ENCODE measurements around the gene SLC15A4. TPM values are rescaled to one million over a fixed set of nuclear protein-coding genes. Genes with fewer than 3 reads are reported as not detected.

The SLC15A4 gene
- total and polyA plus RNA-seq, 9 of the 15 experiments (the other 6 are each of a cell fraction or from before 2014, with no cell fraction given): 5.5 to 20.8 (median 10.1) TPM

GRCh38 chr12:128815779-128816642 is 7.7 kb downstream of the SLC15A4 start:
- 72% methylated on average over 7 of the region's 7 CpGs for WGBS (ENCODE audit: insufficient coverage, low coverage, missing lambda C conversion rate)

More at GRCh38 chr12:128815779-128816642, 7.7 kb downstream of the SLC15A4 start:
- H3K9me3 ChIP-seq (replicated peaks; ENCODE audit: control insufficient read depth, insufficient read depth, low read depth, low read length): no peaks in the 10 kb centered on the region
- FAIRE-seq (no peak), DNase-seq (ENCODE audit: extremely low read depth in 1 of 4, low spot score in 3 of 4) (no peak), ATAC-seq (no peak)
- H3K27me3 ChIP-seq (ENCODE audit: control insufficient read depth in 2 of 2, insufficient read depth in 2 of 2, low read length in 2 of 2): no peaks in the 10 kb centered on the region
- ChIA-PET POLR2A (interaction anchor here (0.6 kb wide), 1 partner anchor 8 kb away, joined by 4 read pairs; the partner anchor contains the start of gene SLC15A4), CTCF (ENCODE audit: low intra/inter-chr PET ratio) (no interaction called here)
- peaks cover 76% of the 10 kb centered on the region for H3K79me2 ChIP-seq (ENCODE audit: control insufficient read depth, insufficient read depth, low read length)
- H3K27ac ChIP-seq (ENCODE audit: extremely low read depth, low read depth, low read length): no peak overlapping the region
- H3K4me1 ChIP-seq (replicated peaks in 1 of 2; ENCODE audit: control insufficient read depth in 2 of 2, insufficient read depth in 2 of 2, low read length in 2 of 2): peaks cover 5 to 12% of the 10 kb centered on the region in 2 experiments; a peak in 3 of 5 replicates
- no peak overlapping the region for H3K4me2 ChIP-seq (ENCODE audit: insufficient read depth, low read length)
- in situ Hi-C loops (cut with MboI): no loop called here
- H4K20me1 ChIP-seq (replicated peaks; ENCODE audit: control insufficient read depth, insufficient read depth, low read length): peaks cover 10% of the 10 kb centered on the region; the same call in 1 of the 2 replicates
- H2AFZ ChIP-seq (ENCODE audit: low read depth, low read length): no peak overlapping the region
- no TSS peak for BruUV-seq (replicated peaks)
- no peak overlapping the region for H3K4me3 ChIP-seq
- TF ChIP-seq ZNF707 (CRISPR knock-in tag; conservative IDR thresholded peaks at IDR 0.05): no peak
- no peak for TF ChIP-seq YY1 (IDR thresholded peaks at IDR 0.05; ENCODE audit: borderline replicate concordance in 1 of 3, control insufficient read depth in 1 of 3, extremely low read depth in 1 of 3, insufficient read depth in 3 of 3, insufficient read length in 1 of 3, insufficient replicate concordance in 2 of 3, low read depth in 1 of 3, low read length in 2 of 3)
- no peak for TF ChIP-seq ZNF644 (tag; IDR thresholded peaks at IDR 0.05; ENCODE audit: low read depth)
- TF ChIP-seq KDM2B (CRISPR knock-in tag; IDR thresholded peaks at IDR 0.05): no peak
- TF ChIP-seq MNT (conservative IDR thresholded peaks at IDR 0.05): no peak
- TF ChIP-seq ZSCAN32 (CRISPR knock-in tag; IDR thresholded peaks at IDR 0.05): no peak
- no peak for TF ChIP-seq CBX2 (IDR thresholded peaks at IDR 0.05; ENCODE audit: insufficient read depth, low read length, poor library complexity, severe bottlenecking)
- TF ChIP-seq ZNF655 (CRISPR knock-in tag; IDR thresholded peaks at IDR 0.05): no peak
- no peak for TF ChIP-seq CGGBP1 (CRISPR knock-in tag; IDR thresholded peaks at IDR 0.05)
- no peak for TF ChIP-seq HDAC2 (IDR thresholded peaks at IDR 0.05)
- TF ChIP-seq ZNF282 (CRISPR knock-in tag; IDR thresholded peaks at IDR 0.05): no peak
- intact Hi-C loops (cut with micrococcal nuclease): no loop called here
- peaks cover 3% of the 10 kb centered on the region for H3K9me1 ChIP-seq (ENCODE audit: control insufficient read depth, insufficient read depth, low read length)
- H3K36me3 ChIP-seq (ENCODE audit: control insufficient read depth, insufficient read depth, low read length): peaks cover 52% of the 10 kb centered on the region
- H3K9ac ChIP-seq (ENCODE audit: insufficient read depth in 1 of 2, low read depth in 2 of 2, low read length in 2 of 2): no peak overlapping the region
